H9 (cell line): ENCODE measurements around the gene GRIA1. TPM values are rescaled to one million over a fixed set of nuclear protein-coding genes. Genes with fewer than 3 reads are reported as not detected.

Experiments
- DNase-seq: peaks from one replicate; pipeline ENCODE4 v3.0.0-alpha.2; 2017
- H2AFZ ChIP-seq: one replicate; pipeline ENCODE4 v1.6.1; 2013; ENCODE audit warnings: mild to moderate bottlenecking, low read length, control low read depth, moderate library complexity
- H2AK5ac ChIP-seq: 2 replicates; pipeline ENCODE4 v1.6.1; 2013; ENCODE audit warnings: low read length, control low read depth, mixed read lengths; ENCODE audit not compliant: insufficient read length
- H2BK120ac ChIP-seq: one replicate; pipeline ENCODE4 v1.6.1; 2013; ENCODE audit warnings: low read depth, mild to moderate bottlenecking, low read length, control low read depth, inconsistent platforms; ENCODE audit not compliant: poor library complexity, severe bottlenecking
- H2BK12ac ChIP-seq: 2 replicates; pipeline ENCODE4 v1.6.1; 2013; ENCODE audit warnings: low read length, control low read depth, mixed read lengths, low read depth; ENCODE audit not compliant: insufficient read length
- H2BK15ac ChIP-seq: 2 replicates; pipeline ENCODE4 v1.6.1; 2013; ENCODE audit warnings: low read depth, low read length, control low read depth
- H2BK20ac ChIP-seq: one replicate; pipeline ENCODE4 v1.6.1; 2013; ENCODE audit warnings: low read depth, mild to moderate bottlenecking, low read length, control low read depth, inconsistent platforms; ENCODE audit not compliant: poor library complexity, severe bottlenecking
- H2BK5ac ChIP-seq: 2 replicates; pipeline ENCODE4 v1.6.1; 2013; ENCODE audit warnings: low read length, control low read depth, mixed read lengths; ENCODE audit not compliant: insufficient read length
- H3K14ac ChIP-seq: 2 replicates; pipeline ENCODE4 v1.6.1; 2013; ENCODE audit warnings: low read length, control low read depth; ENCODE audit not compliant: insufficient read depth
- H3K18ac ChIP-seq: 2 replicates; pipeline ENCODE4 v1.6.1; 2013; ENCODE audit warnings: low read depth, mild to moderate bottlenecking, mixed read lengths, low read length, control low read depth; ENCODE audit not compliant: insufficient read length
- H3K23ac ChIP-seq: 2 replicates; pipeline ENCODE4 v1.6.1; 2013; ENCODE audit warnings: low read length, control low read depth, mixed read lengths, low read depth; ENCODE audit not compliant: insufficient read length
- H3K23me2 ChIP-seq: 2 replicates; pipeline ENCODE4 v1.6.1; 2013; ENCODE audit warnings: low read depth, mild to moderate bottlenecking, mixed read lengths, low read length, control low read depth; ENCODE audit not compliant: insufficient read length, poor library complexity, severe bottlenecking
- H3K27ac ChIP-seq: 2 replicates; pipeline ENCODE4 v1.5.1; 2013; ENCODE audit warnings: low read length, control low read depth, mixed read lengths, low read depth; ENCODE audit not compliant: insufficient read length
- H3K27me3 ChIP-seq: 2 replicates; pipeline ENCODE4 v1.6.1; 2013; ENCODE audit warnings: low read length, control low read depth, inconsistent platforms; ENCODE audit not compliant: insufficient read depth
- H3K4ac ChIP-seq: 2 replicates; pipeline ENCODE4 v1.6.1; 2013; ENCODE audit warnings: low read depth, mild to moderate bottlenecking, control low read depth, inconsistent platforms, low read length, moderate library complexity
- H3K4me1 ChIP-seq: 2 replicates; pipeline ENCODE4 v1.6.1; 2013; ENCODE audit warnings: low read length, control low read depth, inconsistent platforms; ENCODE audit not compliant: insufficient read depth
- H3K4me2 ChIP-seq: 2 replicates; pipeline ENCODE4 v1.6.1; 2013; ENCODE audit warnings: low read length, control low read depth, mixed read lengths; ENCODE audit not compliant: insufficient read length, insufficient read depth
- H3K56ac ChIP-seq: 2 replicates; pipeline ENCODE4 v1.6.1; 2013; ENCODE audit warnings: low read depth, mild to moderate bottlenecking, mixed read lengths, low read length, control low read depth; ENCODE audit not compliant: insufficient read length
- H3K79me1 ChIP-seq: 2 replicates; pipeline ENCODE4 v1.6.1; 2013; ENCODE audit warnings: low read depth, mild to moderate bottlenecking, moderate library complexity, low read length, control low read depth, inconsistent platforms; ENCODE audit not compliant: insufficient read depth, poor library complexity, severe bottlenecking
- H3K79me2 ChIP-seq: 2 replicates; pipeline ENCODE4 v1.6.1; 2013; ENCODE audit warnings: low read length, control low read depth, inconsistent platforms; ENCODE audit not compliant: insufficient read depth
- H3K9ac ChIP-seq: 2 replicates; pipeline ENCODE4 v1.6.1; 2013; ENCODE audit warnings: low read length, control low read depth, mixed read lengths; ENCODE audit not compliant: insufficient read length; ENCODE audit errors: extremely low read depth
- H3K9me3 ChIP-seq: one replicate; pipeline ENCODE4 v1.6.1; 2013; ENCODE audit warnings: low read depth, low read length, inconsistent platforms; ENCODE audit not compliant: control insufficient read depth
- H3T11ph ChIP-seq: one replicate; pipeline ENCODE4 v1.6.1; 2013; ENCODE audit warnings: mild to moderate bottlenecking, low read length, control low read depth, inconsistent platforms
- H4K20me1 ChIP-seq: one replicate; pipeline ENCODE4 v1.6.1; 2013; ENCODE audit not compliant: control insufficient read depth, insufficient read length, insufficient read depth
- H4K5ac ChIP-seq: 2 replicates; pipeline ENCODE4 v1.6.1; 2013; ENCODE audit warnings: low read depth, mild to moderate bottlenecking, mixed read lengths, low read length, control low read depth; ENCODE audit not compliant: insufficient read length
- H4K8ac ChIP-seq: replicated peaks from 2 replicates; pipeline ENCODE4 v1.6.1; 2013; ENCODE audit warnings: low read length, control low read depth, mixed read lengths, low read depth; ENCODE audit not compliant: insufficient read length
- H4K91ac ChIP-seq: 2 replicates; pipeline ENCODE4 v1.6.1; 2013; ENCODE audit warnings: low read depth, mild to moderate bottlenecking, moderate library complexity, mixed read lengths, low read length, control low read depth; ENCODE audit not compliant: insufficient read length
- H3K27ac Mint-ChIP-seq, 3 experiments: 2 replicates in 2 of 3; 3 replicates in 1 of 3; pipeline ENCODE4 v1.8.0; 2020 to 2021; ENCODE audit warnings: mixed read lengths in 3 of 3, mild to moderate bottlenecking in 1 of 3, moderate library complexity in 1 of 3
- H3K27me3 Mint-ChIP-seq: 2 replicates; pipeline ENCODE4 v1.8.0; 2021; ENCODE audit warnings: low read depth, mild to moderate bottlenecking, moderate library complexity, mixed read lengths
- H3K36me3 Mint-ChIP-seq, 3 experiments: 2 replicates in 2 of 3; 3 replicates in 1 of 3; pipeline ENCODE4 v1.8.0; 2020 to 2021; ENCODE audit warnings: low read depth in 3 of 3, mixed read lengths in 3 of 3; ENCODE audit not compliant: insufficient read depth in 1 of 3
- H3K4me1 Mint-ChIP-seq, 2 experiments: 2 replicates each; pipeline ENCODE4 v1.8.0; 2020; ENCODE audit warnings: mixed read lengths in 2 of 2
- H3K4me3 Mint-ChIP-seq, 2 experiments: 2 replicates in 1 of 2; 3 replicates in 1 of 2; pipeline ENCODE4 v1.8.0; 2020 to 2021; ENCODE audit warnings: mild to moderate bottlenecking in 2 of 2, mixed read lengths in 2 of 2, moderate library complexity in 1 of 2
- H3K9me3 Mint-ChIP-seq, 2 experiments: 2 replicates in 1 of 2; 3 replicates in 1 of 2; pipeline ENCODE4 v1.8.0; 2020; ENCODE audit warnings: mild to moderate bottlenecking in 2 of 2, mixed read lengths in 2 of 2, moderate library complexity in 1 of 2
- CTCF ChIP-seq: fragments of 200-600 bp; sonication (generic); conservative IDR thresholded peaks from 3 replicates; pipeline ENCODE4 v1.8.0; 2021; ENCODE audit warnings: antibody characterized with exemption, mild to moderate bottlenecking
- WGBS: extraction: QIAGEN DNeasy Blood & Tissue Kit; methylation state at CpG from one replicate; pipeline ENCODE4 v1.1.7; 2013; ENCODE audit warnings: missing lambda C conversion rate, low lambda C conversion rate, mixed read lengths; ENCODE audit not compliant: insufficient read length; ENCODE audit errors: extremely low coverage; 5-methylcytosine and 5-hydroxymethylcytosine counted together
- total RNA-seq: library from RNA; stranded (reverse); gene quantifications from 2 replicates; pipeline ENCODE4 v1.2.1, GENCODE V29; 2021

GRIA1 gene
- total RNA-seq, 1 experiment from 2014 or later: 0.52 TPM

- WGBS: no CpG with 5 or more reads among the region's 3 CpGs
- H2AFZ ChIP-seq: no peak overlapping the region
- H3K18ac ChIP-seq: no peak overlapping the region
- H2BK12ac ChIP-seq: no peak overlapping the region
- H3T11ph ChIP-seq: no peak overlapping the region
- no peak overlapping the region for H4K5ac ChIP-seq
- H4K91ac ChIP-seq: no peak overlapping the region
- Mint-ChIP-seq H3K36me3 (no peaks in the 10 kb centered on the region; a peak in 1 of 7 replicates), H3K4me1 (no peaks in the 10 kb centered on the region), H3K9me3 (no peaks in the 10 kb centered on the region; a peak in 1 of 5 replicates), H3K27me3 (no peaks in the 10 kb centered on the region; the same call in 1 of the 2 replicates), H3K27ac (no peak overlapping the region), H3K4me3 (no peak overlapping the region)
- H2BK120ac ChIP-seq: no peak overlapping the region
- H3K27me3 ChIP-seq: no peaks in the 10 kb centered on the region
- no peak overlapping the region for H3K14ac ChIP-seq
- no peak overlapping the region for H2BK5ac ChIP-seq
- no peak for TF ChIP-seq CTCF
- H2BK15ac ChIP-seq: no peak overlapping the region
- H4K20me1 ChIP-seq: no peaks in the 10 kb centered on the region
- no peaks in the 10 kb centered on the region for H3K23me2 ChIP-seq
- H3K9ac ChIP-seq: no peak overlapping the region
- no peak overlapping the region for H3K27ac ChIP-seq
- H3K4ac ChIP-seq: no peak overlapping the region
- H3K79me1 ChIP-seq: no peaks in the 10 kb centered on the region
- no peaks in the 10 kb centered on the region for H3K9me3 ChIP-seq
- H2BK20ac ChIP-seq: no peak overlapping the region
- no peak overlapping the region for H3K56ac ChIP-seq
- no peak overlapping the region for H3K4me2 ChIP-seq
- H3K79me2 ChIP-seq: no peaks in the 10 kb centered on the region
- H2AK5ac ChIP-seq: no peak overlapping the region
- no peak overlapping the region for H4K8ac ChIP-seq
- no peaks in the 10 kb centered on the region for H3K4me1 ChIP-seq
- H3K23ac ChIP-seq: no peak overlapping the region
- DNase-seq: no peak
Measured at GRCh38 chr5:153746440-153746839, 256.0 kb downstream of the GRIA1 start.
